ENCODE data around the gene ERVFRD-1.
"Not testable (repeated sequence)": the region's sequence is repeated elsewhere in the genome, so short reads cannot be mapped to it uniquely, and the experiment has no call there.

The ERVFRD-1 gene

GRCh38 chr6:11120271-11121005, 8.9 kb upstream of the ERVFRD-1 start:
- DNase-seq (ENCODE audit: low read depth), result no peak
- TF ChIP-seq, protein P1, sequence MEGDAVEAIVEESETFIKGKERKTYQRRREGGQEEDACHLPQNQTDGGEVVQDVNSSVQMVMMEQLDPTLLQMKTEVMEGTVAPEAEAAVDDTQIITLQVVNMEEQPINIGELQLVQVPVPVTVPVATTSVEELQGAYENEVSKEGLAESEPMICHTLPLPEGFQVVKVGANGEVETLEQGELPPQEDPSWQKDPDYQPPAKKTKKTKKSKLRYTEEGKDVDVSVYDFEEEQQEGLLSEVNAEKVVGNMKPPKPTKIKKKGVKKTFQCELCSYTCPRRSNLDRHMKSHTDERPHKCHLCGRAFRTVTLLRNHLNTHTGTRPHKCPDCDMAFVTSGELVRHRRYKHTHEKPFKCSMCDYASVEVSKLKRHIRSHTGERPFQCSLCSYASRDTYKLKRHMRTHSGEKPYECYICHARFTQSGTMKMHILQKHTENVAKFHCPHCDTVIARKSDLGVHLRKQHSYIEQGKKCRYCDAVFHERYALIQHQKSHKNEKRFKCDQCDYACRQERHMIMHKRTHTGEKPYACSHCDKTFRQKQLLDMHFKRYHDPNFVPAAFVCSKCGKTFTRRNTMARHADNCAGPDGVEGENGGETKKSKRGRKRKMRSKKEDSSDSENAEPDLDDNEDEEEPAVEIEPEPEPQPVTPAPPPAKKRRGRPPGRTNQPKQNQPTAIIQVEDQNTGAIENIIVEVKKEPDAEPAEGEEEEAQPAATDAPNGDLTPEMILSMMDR (IDR thresholded peaks at IDR 0.05; ENCODE audit: control insufficient read depth, insufficient read depth, low read depth, low read length, missing control alignments), result no peak
- H3K4me3 ChIP-seq (ENCODE audit: control insufficient read depth, low read depth, low read length), result no peak overlapping the region

GRCh38 chr6:11115808-11116536, 4.4 kb upstream of the ERVFRD-1 start:
- H3K4me3 ChIP-seq (ENCODE audit: control insufficient read depth, low read depth, low read length); DNase-seq (ENCODE audit: low read depth): not testable (repeated sequence)

- TF ChIP-seq, protein P1 (IDR thresholded peaks at IDR 0.05; ENCODE audit: control insufficient read depth, insufficient read depth, low read depth, low read length, missing control alignments), result no peak
- DNase-seq (ENCODE audit: low read depth), result no peak
- no peak overlapping the region for H3K4me3 ChIP-seq (ENCODE audit: control insufficient read depth, low read depth, low read length)
These were observed 1.5 kb upstream of the ERVFRD-1 start for GRCh38 chr6:11113038-11113437.

GRCh38 chr6:11111769-11112437, 378 bp upstream of the ERVFRD-1 start:
- H3K4me3 ChIP-seq (ENCODE audit: control insufficient read depth, low read depth, low read length), result no peak overlapping the region
- DNase-seq (ENCODE audit: low read depth), result no peak
- TF ChIP-seq, protein P1 (IDR thresholded peaks at IDR 0.05; ENCODE audit: control insufficient read depth, insufficient read depth, low read depth, low read length, missing control alignments), result no peak

DNA sequence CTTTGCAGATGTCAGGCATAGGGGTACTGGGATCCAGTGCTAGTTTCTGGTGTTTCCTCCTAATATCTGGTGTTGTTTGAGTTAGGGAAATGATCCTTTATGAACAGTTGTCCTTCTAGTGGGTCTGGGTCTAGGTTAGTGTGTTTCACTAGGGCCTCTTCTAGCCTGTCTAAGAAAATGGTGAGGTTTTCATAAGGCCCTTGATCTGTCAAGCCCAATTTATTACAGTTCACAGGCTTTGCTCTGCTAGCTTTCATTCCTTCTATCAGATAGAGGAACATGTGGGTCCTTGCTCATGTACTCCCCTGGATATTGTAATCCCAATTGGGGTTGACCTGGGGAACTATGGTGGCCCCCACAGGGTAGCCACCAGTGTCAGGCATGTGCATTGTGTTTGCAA, 2.8 kb downstream of the ERVFRD-1 start:
- TF ChIP-seq, protein P1 (IDR thresholded peaks at IDR 0.05; ENCODE audit: control insufficient read depth, insufficient read depth, low read depth, low read length, missing control alignments), result no peak
- DNase-seq (ENCODE audit: low read depth), result no peak
- no peak overlapping the region for H3K4me3 ChIP-seq (ENCODE audit: control insufficient read depth, low read depth, low read length)

DNA sequence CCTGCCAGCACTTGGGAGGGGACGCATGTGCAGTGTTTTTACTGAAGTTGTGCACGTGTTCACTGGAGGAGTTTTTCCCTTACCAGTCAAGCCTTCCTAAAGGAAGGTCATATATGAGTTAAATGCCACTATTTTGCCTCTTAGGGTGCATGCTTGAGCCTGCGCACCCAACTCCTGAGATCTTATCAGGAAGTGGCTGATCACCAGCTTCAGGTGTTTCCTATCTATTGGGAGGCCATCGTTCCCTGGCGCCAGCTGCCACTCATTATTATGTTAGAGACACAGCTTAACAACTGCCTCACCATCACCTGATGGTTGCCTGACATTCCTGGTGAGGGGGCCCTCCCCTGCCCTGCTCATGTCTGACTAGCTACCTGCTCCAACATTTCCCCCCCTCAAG, 8.5 kb downstream of the ERVFRD-1 start:
- TF ChIP-seq, protein P1 (IDR thresholded peaks at IDR 0.05; ENCODE audit: control insufficient read depth, insufficient read depth, low read depth, low read length, missing control alignments), result no peak
- DNase-seq (ENCODE audit: low read depth), result no peak
- H3K4me3 ChIP-seq (ENCODE audit: control insufficient read depth, low read depth, low read length), result no peak overlapping the region

GRCh38 chr6:11101417-11101816, 10.1 kb downstream of the ERVFRD-1 start:
- DNase-seq (ENCODE audit: low read depth), result no peak
- TF ChIP-seq, protein P1 (IDR thresholded peaks at IDR 0.05; ENCODE audit: control insufficient read depth, insufficient read depth, low read depth, low read length, missing control alignments), result no peak

More at GRCh38 chr6:11101417-11101816, 10.1 kb downstream of the ERVFRD-1 start:
- H3K4me3 ChIP-seq (ENCODE audit: control insufficient read depth, low read depth, low read length), result no peak overlapping the region

All from AG09309 (cell line).